HG02885 (cell line): ENCODE results near the gene AHCY.
"Not testable (repeated sequence)": the region's sequence is repeated elsewhere in the genome, so short reads cannot be mapped to it uniquely, and the experiment has no call there.

Experiments used
- ATAC-seq: cut with Tn5 transposase; IDR thresholded peaks from one replicate; pipeline ENCODE4 v1.9.1; 2021; ENCODE audit warnings: mild to moderate bottlenecking; ENCODE audit not compliant: unreplicated experiment, poor library complexity

The AHCY gene

GRCh38 chr20:34263468-34263867, 39.7 kb downstream of the AHCY start:
- ATAC-seq: not testable (repeated sequence)

- ATAC-seq: no peak
Observed at GRCh38 chr20:34262488-34263288, 40.5 kb downstream of the AHCY start.

GRCh38 chr20:34260208-34260942, 42.8 kb downstream of the AHCY start:
- ATAC-seq: no peak

GRCh38 chr20:34256629-34257124, 46.5 kb downstream of the AHCY start:
- ATAC-seq: no peak

GRCh38 chr20:34254979-34255378, 48.2 kb downstream of the AHCY start:
- ATAC-seq: no peak

GRCh38 chr20:34252431-34253086, 50.6 kb downstream of the AHCY start:
- not testable (repeated sequence) for ATAC-seq

GRCh38 chr20:34251619-34252018, 51.5 kb downstream of the AHCY start:
- no peak for ATAC-seq

GRCh38 chr20:34250005-34250404, 53.1 kb downstream of the AHCY start:
- ATAC-seq: no peak

- ATAC-seq: no peak
Observed at GRCh38 chr20:34249291-34249690, 53.9 kb downstream of the AHCY start.

GRCh38 chr20:34246126-34246626, 57.0 kb downstream of the AHCY start:
- ATAC-seq: no peak

GRCh38 chr20:34243377-34243776, 59.8 kb downstream of the AHCY start:
- ATAC-seq: no peak

- ATAC-seq: no peak
Observed at GRCh38 chr20:34242879-34243278, 60.3 kb downstream of the AHCY start.

GRCh38 chr20:34242015-34242414, 61.1 kb downstream of the AHCY start:
- not testable (repeated sequence) for ATAC-seq

- no peak for ATAC-seq
Observed at GRCh38 chr20:34240693-34241615, 62.2 kb downstream of the AHCY start, which contains the start of gene ASIP. TSS of gene ASIP (plus strand) at chr20:34241423. CDS start at chr20:34260375, 18,952 bp downstream.

GRCh38 chr20:34240121-34240520, 63.0 kb downstream of the AHCY start:
- ATAC-seq: no peak

GRCh38 chr20:34237942-34238341, 65.2 kb downstream of the AHCY start:
- ATAC-seq: no peak

- no peak for ATAC-seq
Observed at GRCh38 chr20:34235875-34236274, 67.3 kb downstream of the AHCY start.

- no peak for ATAC-seq
Observed at GRCh38 chr20:34233687-34234086, 69.5 kb downstream of the AHCY start.

- no peak for ATAC-seq
Observed at GRCh38 chr20:34232494-34233087, 70.6 kb downstream of the AHCY start.
